Stimulated activated CD4-positive, alpha-beta T cell treated with anti-CD3 and anti-CD28 coated beads, Interleukin-1b, Interleukin-23, amount 100 ng/mL, for 1 hour (primary cell): ENCODE data around the gene ALDOA.

ENCODE experiments used
- DNase-seq, 2 donors: peaks; one replicate each; pipeline ENCODE4 v3.0.0-alpha.2; 2020; ENCODE audit warnings: low read depth in 2 of 2

ALDOA gene

DNA sequence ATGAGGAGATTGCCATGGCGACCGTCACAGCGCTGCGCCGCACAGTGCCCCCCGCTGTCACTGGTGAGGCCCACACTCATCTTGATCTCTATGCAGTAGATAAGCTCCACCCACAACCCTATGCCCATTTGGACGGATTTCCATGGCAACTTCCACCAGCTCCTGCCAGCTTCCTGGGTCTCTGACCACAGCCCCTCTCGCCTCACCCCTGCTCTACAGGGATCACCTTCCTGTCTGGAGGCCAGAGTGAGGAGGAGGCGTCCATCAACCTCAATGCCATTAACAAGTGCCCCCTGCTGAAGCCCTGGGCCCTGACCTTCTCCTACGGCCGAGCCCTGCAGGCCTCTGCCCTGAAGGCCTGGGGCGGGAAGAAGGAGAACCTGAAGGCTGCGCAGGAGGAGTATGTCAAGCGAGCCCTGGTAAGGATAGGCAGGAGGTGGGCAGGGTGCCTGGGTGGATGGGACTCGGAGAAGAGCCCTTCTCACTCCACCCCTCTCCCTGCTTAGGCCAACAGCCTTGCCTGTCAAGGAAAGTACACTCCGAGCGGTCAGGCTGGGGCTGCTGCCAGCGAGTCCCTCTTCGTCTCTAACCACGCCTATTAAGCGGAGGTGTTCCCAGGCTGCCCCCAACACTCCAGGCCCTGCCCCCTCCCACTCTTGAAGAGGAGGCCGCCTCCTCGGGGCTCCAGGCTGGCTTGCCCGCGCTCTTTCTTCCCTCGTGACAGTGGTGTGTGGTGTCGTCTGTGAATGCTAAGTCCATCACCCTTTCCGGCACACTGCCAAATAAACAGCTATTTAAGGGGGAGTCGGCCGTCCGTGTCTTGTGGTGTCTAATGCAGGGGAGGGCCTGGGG is 4.3 kb downstream of the ALDOA start:
- no peak for DNase-seq

DNA sequence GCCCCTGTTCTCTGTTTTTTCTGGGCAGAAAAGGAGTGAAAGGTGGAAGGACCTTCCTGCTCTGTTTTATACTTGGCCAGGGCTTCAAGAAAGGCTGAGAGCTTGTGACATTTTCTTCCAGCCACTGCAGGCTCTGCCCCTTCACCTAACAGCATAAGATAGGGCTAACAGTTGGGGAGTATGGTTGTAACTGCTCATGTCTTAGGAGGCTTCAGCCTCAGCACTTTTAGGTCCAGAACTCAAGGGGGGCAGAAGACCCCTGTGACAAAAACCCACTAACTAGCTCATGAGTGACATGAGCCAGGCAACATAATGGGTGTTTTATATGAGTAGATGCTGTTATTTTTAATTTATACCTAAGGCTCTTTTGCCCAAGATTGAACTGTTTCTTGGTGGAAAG is 4.9 kb downstream of the ALDOA start:
- no peak for DNase-seq

GRCh38 chr16:30075503-30076275 is 10.1 kb downstream of the ALDOA start, which contains the start of gene PPP4C:
PPP4C (plus strand) TSS chr16:30075994; CDS start chr16:30076378, 384 bp downstream.
- peak; percentile 60 to 79 for DNase-seq

- no peak for DNase-seq
Observed at GRCh38 chr16:30076276-30076791, 10.8 kb downstream of the ALDOA start.

DNA sequence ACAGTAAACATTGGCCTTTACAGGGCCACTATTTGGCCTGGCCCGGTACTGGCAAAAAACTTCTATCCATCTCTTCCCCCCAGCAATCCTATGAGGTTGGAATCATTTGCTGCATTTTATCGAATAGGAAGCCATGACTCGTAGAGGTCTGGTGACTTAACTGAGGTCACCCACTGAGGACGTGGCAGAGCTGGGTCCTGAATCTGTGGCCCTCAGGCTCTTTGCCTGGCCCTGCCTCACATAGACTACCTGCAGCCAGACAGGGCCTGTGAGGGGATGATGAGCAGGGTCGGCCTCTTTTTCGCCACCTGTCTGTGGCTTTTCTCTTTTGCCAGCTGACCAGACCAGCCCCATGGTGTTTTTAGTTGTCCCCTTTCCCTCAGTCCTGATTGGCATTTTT is 12.1 kb downstream of the ALDOA start:
- DNase-seq, result no peak

GRCh38 chr16:30078744-30079143 is 13.2 kb downstream of the ALDOA start:
- no peak for DNase-seq

DNA sequence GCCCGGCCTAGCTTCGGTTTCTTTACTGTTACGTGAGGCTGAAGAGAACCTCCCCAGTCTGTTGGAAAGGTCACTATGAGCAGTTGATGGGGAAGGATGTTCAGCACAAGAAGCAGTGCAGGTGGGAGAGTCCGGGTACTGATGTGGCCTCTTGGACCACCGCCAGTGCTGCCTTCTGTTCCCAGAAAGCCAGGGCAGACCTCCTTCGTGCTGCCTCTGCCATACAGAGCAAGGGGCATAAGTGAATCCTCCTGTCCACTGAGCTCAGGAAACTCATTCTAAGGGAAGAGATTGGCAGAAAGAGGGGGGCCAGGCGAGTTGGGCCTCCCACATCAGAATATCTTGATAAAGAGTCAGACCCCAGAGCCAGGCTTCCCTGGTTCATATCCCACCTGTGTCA is 13.9 kb downstream of the ALDOA start:
- no peak for DNase-seq

DNA sequence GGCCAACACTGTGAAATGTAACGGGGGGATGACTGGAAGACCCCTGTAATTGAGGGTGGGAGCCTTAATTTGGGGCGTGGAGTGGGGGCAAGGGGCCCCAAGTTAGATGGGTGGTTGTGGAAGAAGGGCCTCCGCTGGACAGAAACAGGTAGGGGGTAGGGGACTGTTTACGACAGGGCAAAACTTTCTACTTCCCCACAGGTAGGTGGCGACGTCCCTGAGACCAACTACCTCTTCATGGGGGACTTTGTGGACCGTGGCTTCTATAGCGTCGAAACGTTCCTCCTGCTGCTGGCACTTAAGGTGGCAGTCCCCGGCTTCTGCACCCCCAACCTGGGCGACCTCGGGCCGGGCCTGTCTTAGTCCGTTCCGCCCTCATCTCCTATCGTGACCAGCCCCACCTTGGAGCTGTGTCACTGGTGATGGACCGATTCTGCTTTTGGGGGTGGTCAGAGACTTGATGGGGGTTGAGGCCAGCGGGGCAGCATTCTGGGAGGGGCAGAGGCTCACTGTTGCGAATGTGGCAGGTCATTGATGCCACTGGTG is 17.1 kb downstream of the ALDOA start:
- no peak for DNase-seq

DNA sequence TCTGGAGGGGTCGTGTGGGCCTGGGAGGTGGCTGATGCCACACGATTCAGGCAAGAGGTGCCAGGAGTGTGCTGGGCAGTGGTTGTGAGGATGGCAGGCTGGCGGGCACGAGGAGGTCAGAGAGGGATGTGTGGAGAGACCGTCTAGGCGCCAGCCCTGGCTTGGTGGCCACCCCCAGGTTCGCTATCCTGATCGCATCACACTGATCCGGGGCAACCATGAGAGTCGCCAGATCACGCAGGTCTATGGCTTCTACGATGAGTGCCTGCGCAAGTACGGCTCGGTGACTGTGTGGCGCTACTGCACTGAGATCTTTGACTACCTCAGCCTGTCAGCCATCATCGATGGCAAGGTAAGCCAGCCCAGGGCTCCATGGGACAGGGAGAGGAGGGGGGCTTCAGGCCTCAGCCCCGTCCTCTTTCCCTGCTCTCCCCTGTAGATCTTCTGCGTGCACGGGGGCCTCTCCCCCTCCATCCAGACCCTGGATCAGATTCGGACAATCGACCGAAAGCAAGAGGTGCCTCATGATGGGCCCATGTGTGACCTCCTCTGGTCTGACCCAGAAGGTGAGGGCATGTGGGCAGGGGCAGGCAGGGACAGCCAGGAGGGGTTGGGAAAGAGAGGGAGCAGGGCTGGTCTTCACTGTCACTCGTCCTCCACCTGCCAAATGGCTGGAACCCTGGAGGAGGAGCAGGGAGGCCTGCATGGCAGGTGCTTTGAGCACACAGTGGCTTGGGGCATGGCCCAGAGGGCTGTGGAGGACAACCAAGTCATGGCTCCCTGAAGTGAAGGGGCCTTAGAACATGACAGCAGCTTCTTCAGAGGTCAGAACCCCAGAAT is 17.9 kb downstream of the ALDOA start:
- no peak for DNase-seq

- DNase-seq, result no peak
Observed at GRCh38 chr16:30084096-30084815, 18.7 kb downstream of the ALDOA start.

- DNase-seq, result no peak
Observed at GRCh38 chr16:30084816-30085159, 19.2 kb downstream of the ALDOA start.

- DNase-seq, result no peak
Observed at GRCh38 chr16:30085247-30085646, 19.7 kb downstream of the ALDOA start.

- no peak for DNase-seq
Observed at GRCh38 chr16:30085820-30086219, 20.3 kb downstream of the ALDOA start.

- DNase-seq, result no peak
Observed at GRCh38 chr16:30086291-30087140, 21.0 kb downstream of the ALDOA start.

DNA sequence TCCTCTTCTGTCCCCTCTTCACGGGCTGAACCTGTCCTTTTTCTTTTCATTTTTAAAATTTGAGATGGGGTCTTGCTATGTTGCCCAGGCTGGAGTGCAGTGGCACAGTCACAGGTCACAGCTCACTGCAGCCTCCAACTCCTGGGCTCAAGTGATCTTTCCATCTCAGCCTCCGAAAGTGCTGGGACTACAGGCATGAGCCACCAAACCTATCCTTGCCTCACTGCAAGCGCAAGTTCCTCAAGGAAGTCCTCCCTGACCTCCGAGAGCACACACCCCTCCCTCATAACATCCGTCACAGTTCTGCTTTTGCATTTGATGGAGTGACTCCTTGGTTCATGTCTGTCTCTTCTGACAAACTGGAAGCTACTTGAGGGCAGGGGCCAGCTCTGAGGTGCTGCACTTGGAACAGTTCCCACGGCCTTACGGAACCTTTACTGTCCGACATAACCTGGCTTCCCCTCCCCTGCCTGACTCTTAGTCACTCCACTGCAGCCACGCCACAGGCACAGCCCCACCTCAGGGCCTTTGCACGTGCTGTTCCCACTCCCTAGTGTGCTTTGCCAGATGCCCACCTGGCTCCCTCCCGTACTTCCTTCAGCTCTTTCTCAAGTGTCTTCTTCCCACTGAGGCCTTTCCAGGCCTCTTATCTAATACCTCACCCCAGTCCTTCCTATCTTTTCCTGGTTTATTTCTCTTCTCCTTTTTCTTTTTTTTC is 21.8 kb downstream of the ALDOA start:
- DNase-seq, result no peak

DNA sequence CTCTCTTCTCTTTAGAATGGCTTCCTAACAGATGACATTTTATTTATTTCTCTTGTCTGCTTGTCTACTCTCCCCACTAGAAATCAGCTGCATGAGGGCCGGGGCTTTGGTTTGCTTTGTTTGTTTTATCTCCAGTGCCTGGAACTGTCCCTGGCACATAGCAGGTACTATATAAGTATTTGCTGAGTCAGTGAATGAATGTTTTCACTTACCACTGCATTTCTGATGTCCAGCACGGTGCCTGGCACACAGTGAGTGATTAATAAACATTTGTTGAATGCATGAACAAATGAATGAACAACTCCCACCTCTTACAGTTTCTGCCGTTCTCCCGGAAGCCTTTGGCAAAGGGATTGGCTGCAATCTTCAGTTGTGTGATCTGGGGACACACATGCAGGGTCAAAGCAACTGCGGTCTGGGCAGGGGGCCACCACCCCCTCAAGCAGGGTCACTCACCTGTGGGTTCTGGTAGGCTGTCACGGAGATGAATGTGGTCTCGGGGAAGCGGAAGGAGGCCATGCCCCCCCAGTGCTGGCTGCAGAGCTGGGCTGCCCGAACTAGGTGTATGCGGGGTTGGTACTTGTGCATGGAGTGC is 22.8 kb downstream of the ALDOA start:
- no peak for DNase-seq

- DNase-seq, result no peak
Observed at GRCh38 chr16:30088832-30089624, 23.5 kb downstream of the ALDOA start.
